KMS-11 (cell line): ENCODE results near the gene PAFAH1B2.
"Not testable (repeated sequence)": the region's sequence is repeated elsewhere in the genome, so short reads cannot be mapped to it uniquely, and the experiment has no call there.

ENCODE experiments used
- H2AFZ ChIP-seq: fragments of 200-600 bp; sonication (generic); 2 replicates; pipeline ENCODE4 v1.6.1; 2016; ENCODE audit warnings: antibody characterized with exemption, mixed run types, low read depth
- H3K27ac ChIP-seq: fragments of 200-600 bp; sonication (generic); 2 replicates; pipeline ENCODE4 v1.6.1; 2016; ENCODE audit warnings: mild to moderate bottlenecking, mixed run types
- H3K27me3 ChIP-seq: fragments of 200-600 bp; sonication (generic); 2 replicates; pipeline ENCODE4 v1.6.1; 2017; ENCODE audit warnings: mild to moderate bottlenecking, low read depth, mixed run types, moderate library complexity; ENCODE audit not compliant: insufficient read depth
- H3K36me3 ChIP-seq: fragments of 200-600 bp; sonication (generic); 2 replicates; pipeline ENCODE4 v1.6.1; 2017; ENCODE audit warnings: mild to moderate bottlenecking, mixed run types; ENCODE audit not compliant: insufficient read depth
- H3K4me1 ChIP-seq: fragments of 200-600 bp; sonication (generic); 2 replicates; pipeline ENCODE4 v1.6.1; 2016; ENCODE audit warnings: mild to moderate bottlenecking, low read depth, mixed run types; ENCODE audit not compliant: poor library complexity, severe bottlenecking
- H3K4me2 ChIP-seq: fragments of 200-600 bp; sonication (generic); 2 replicates; pipeline ENCODE4 v1.7.0; 2016; ENCODE audit warnings: mild to moderate bottlenecking, mixed run types
- H3K4me3 ChIP-seq: fragments of 200-600 bp; sonication (generic); IDR thresholded peaks from 2 replicates; pipeline ENCODE4 v1.6.1; 2017; ENCODE audit warnings: low read depth, low read length, mixed read lengths; ENCODE audit not compliant: insufficient read depth
- H3K79me2 ChIP-seq: fragments of 200-600 bp; sonication (generic); 2 replicates; pipeline ENCODE4 v1.6.1; 2016; ENCODE audit warnings: low read depth, mixed run types; ENCODE audit not compliant: insufficient read depth
- H3K9ac ChIP-seq: fragments of 200-600 bp; sonication (generic); 2 replicates; pipeline ENCODE4 v1.6.1; 2016; ENCODE audit warnings: mild to moderate bottlenecking, mixed run types
- H4K20me1 ChIP-seq: fragments of 200-600 bp; sonication (generic); 2 replicates; pipeline ENCODE4 v1.6.1; 2016; ENCODE audit warnings: mild to moderate bottlenecking, mixed run types; ENCODE audit not compliant: insufficient read depth
- TF ChIP-seq, protein P1 (sequence below): fragments of 200-600 bp; sonication (generic); conservative IDR thresholded peaks from 2 replicates; pipeline ENCODE4 v1.6.1; 2017; ENCODE audit warnings: low read depth, mild to moderate bottlenecking, antibody characterized with exemption, low read length, moderate library complexity, mixed read lengths

Gene PAFAH1B2

GRCh38 chr11:117127171-117127901, 16.8 kb upstream of the PAFAH1B2 start:
- no peak overlapping the region for H3K9ac ChIP-seq
- no peaks in the 10 kb centered on the region for H3K36me3 ChIP-seq
- H3K27ac ChIP-seq, result no peak overlapping the region
- TF ChIP-seq, protein P1, sequence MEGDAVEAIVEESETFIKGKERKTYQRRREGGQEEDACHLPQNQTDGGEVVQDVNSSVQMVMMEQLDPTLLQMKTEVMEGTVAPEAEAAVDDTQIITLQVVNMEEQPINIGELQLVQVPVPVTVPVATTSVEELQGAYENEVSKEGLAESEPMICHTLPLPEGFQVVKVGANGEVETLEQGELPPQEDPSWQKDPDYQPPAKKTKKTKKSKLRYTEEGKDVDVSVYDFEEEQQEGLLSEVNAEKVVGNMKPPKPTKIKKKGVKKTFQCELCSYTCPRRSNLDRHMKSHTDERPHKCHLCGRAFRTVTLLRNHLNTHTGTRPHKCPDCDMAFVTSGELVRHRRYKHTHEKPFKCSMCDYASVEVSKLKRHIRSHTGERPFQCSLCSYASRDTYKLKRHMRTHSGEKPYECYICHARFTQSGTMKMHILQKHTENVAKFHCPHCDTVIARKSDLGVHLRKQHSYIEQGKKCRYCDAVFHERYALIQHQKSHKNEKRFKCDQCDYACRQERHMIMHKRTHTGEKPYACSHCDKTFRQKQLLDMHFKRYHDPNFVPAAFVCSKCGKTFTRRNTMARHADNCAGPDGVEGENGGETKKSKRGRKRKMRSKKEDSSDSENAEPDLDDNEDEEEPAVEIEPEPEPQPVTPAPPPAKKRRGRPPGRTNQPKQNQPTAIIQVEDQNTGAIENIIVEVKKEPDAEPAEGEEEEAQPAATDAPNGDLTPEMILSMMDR, result no peak
- no peaks in the 10 kb centered on the region for H3K79me2 ChIP-seq
- H4K20me1 ChIP-seq, result no peaks in the 10 kb centered on the region
- H3K4me2 ChIP-seq, result no peak overlapping the region
- H3K4me1 ChIP-seq, result no peaks in the 10 kb centered on the region
- no peak overlapping the region for H2AFZ ChIP-seq
- H3K27me3 ChIP-seq, result no peaks in the 10 kb centered on the region
- H3K4me3 ChIP-seq, result no peak overlapping the region

DNA sequence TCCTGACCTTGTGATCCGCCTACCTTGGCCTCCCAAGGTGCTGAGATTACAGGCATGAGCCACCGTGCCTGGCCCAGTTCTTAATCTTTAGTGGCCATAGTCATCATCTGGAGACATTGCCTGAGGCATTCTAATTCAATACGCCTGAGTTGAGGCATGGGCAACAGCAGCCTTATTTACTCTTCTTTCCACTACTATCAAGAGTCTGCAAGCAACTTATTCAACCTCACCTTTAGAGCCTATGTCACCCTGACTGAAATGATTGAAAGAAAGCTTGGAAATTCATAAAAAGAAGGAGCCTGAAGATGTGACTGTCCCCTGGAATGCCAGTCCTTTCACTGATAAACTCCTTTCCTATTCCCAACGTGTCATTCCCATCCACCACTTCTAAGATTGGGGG, 15.8 kb upstream of the PAFAH1B2 start:
- H3K27ac ChIP-seq, result no peak overlapping the region
- no peak overlapping the region for H2AFZ ChIP-seq
- no peaks in the 10 kb centered on the region for H3K79me2 ChIP-seq
- H3K36me3 ChIP-seq, result no peaks in the 10 kb centered on the region
- no peaks in the 10 kb centered on the region for H3K27me3 ChIP-seq
- no peak overlapping the region for H3K9ac ChIP-seq
- no peaks in the 10 kb centered on the region for H4K20me1 ChIP-seq
- H3K4me3 ChIP-seq, result no peak overlapping the region
- TF ChIP-seq, protein P1, result no peak
- no peak overlapping the region for H3K4me2 ChIP-seq
- H3K4me1 ChIP-seq, result no peaks in the 10 kb centered on the region

DNA sequence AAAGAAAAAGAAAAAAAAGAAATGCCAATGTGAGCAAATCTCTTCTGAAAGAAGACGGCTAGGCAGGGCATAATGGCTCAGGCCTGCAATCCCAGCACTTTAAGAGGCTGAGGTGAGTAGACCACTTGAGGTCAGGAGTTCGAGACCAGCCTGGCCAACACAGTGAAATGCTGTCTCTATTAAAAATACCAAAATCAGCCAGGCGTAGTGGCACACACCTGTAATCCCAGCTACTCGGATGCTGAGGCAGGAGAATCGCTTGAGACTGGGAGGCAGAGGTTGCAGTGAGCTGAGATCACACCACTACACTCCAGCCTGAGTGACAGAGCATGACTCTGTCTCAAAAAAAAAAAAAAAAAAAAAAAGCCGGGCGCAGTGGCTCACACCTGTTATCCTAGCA, 13.7 kb upstream of the PAFAH1B2 start:
- H3K36me3 ChIP-seq, H3K27me3 ChIP-seq, H3K79me2 ChIP-seq, H3K27ac ChIP-seq, H4K20me1 ChIP-seq, H3K4me1 ChIP-seq, H3K4me3 ChIP-seq, H3K4me2 ChIP-seq, H3K9ac ChIP-seq, H2AFZ ChIP-seq: not testable (repeated sequence)

- Histone ChIP-seq H3K4me2 (no peak overlapping the region), H3K79me2 (no peaks in the 10 kb centered on the region), H3K9ac (no peak overlapping the region), H2AFZ (no peak overlapping the region), H3K27me3 (no peaks in the 10 kb centered on the region), H3K36me3 (no peaks in the 10 kb centered on the region), H4K20me1 (no peaks in the 10 kb centered on the region), H3K27ac (no peak overlapping the region), H3K4me3 (no peak overlapping the region), H3K4me1 (no peaks in the 10 kb centered on the region)
- TF ChIP-seq, protein P1, result no peak
Observed at GRCh38 chr11:117130879-117131278, 13.2 kb upstream of the PAFAH1B2 start.

DNA sequence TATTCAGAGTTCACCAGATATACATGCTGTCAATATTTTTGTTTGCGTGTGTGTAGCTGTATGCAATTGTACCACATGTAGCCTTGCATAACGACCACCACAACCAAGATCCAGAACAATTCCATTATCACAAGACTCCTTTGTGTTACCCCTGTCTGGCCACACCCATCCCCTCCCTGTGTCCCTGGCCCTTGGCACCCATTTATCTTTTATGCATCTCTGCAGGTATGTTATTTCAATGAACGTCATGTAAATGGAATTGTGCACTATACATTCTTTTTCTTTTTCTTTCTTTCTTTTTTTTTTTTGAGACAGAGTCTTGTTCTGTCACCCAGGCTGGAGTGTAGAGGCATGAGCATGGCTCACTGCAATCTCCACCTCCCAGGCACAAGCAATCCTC, 9.7 kb upstream of the PAFAH1B2 start:
- H2AFZ ChIP-seq, result no peak overlapping the region
- no peaks in the 10 kb centered on the region for H3K27me3 ChIP-seq
- H3K4me2 ChIP-seq, result no peak overlapping the region
- H3K4me1 ChIP-seq, result no peaks in the 10 kb centered on the region
- no peak overlapping the region for H3K4me3 ChIP-seq
- TF ChIP-seq, protein P1, result no peak
- H3K27ac ChIP-seq, result no peak overlapping the region
- H3K79me2 ChIP-seq, result no peaks in the 10 kb centered on the region
- no peaks in the 10 kb centered on the region for H4K20me1 ChIP-seq
- H3K9ac ChIP-seq, result no peak overlapping the region
- no peaks in the 10 kb centered on the region for H3K36me3 ChIP-seq

DNA sequence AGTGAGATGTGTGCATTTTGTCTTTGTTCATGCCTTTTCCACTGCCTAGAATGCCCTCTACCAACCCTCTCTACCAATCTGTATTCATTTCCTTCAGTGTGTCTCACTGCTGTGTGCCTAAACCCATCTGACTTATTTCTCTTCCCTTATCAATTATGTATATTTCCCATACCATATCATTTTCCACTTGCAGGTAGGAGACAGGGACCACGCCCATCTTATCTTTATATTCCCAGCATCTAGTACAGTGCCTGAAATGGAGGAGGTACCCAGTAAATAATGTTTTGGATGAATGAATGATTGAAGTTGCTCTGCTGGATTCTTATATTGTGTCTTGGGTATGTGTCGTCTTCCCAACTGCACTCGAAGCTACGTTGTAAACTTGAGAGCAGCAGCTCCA, 9.1 kb upstream of the PAFAH1B2 start:
- H3K9ac ChIP-seq, H3K4me1 ChIP-seq, H3K4me3 ChIP-seq, H3K79me2 ChIP-seq, H3K27ac ChIP-seq, H4K20me1 ChIP-seq, H2AFZ ChIP-seq, H3K4me2 ChIP-seq, H3K27me3 ChIP-seq, H3K36me3 ChIP-seq: not testable (repeated sequence)

DNA sequence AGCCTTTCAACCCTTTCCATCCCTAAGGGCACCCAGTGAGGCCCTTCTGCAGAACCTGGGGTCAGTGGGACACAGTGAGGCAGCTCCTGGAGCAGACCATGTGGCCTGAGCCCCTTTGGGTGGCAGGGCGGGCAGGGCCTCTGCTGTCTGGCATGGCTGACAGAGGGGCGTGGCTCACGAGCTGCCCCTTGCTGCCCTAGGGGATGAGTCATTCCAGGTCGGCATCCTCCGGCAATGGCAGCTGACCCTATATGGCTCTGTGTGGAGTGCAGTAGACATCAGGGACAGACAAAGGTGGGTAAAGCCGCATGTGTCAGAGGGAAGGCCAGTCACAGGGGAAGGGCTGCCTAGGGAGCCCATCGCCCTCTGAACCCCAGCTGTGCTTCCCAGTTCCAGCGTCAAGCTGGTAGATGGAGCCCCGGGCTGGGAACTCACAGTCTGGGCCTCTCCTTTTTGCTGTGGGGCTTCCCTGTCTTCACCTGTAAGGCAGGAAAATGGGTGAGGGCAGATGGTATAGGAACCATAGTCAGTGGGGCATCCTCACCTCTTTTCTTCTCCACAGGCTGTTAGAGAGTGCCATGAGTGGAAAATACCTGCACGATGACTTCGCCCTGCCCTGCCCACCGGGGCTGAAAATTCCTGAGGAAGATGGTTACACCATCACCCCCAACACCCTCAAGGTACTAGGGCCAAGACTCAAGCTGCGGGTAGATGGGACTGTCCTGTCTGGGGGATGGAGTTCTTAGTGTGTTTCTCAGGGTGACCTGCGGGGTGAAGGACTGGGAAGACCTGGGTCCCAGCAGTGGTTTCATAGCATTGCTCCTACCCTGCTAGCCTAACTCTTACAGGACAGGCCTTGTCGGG, 6.6 kb upstream of the PAFAH1B2 start:
- not testable (repeated sequence) for H4K20me1 ChIP-seq, H3K27ac ChIP-seq, H3K9ac ChIP-seq, H3K4me1 ChIP-seq, H3K27me3 ChIP-seq, H3K4me3 ChIP-seq, H3K4me2 ChIP-seq, H2AFZ ChIP-seq, H3K79me2 ChIP-seq, H3K36me3 ChIP-seq
